Testis (tissue), 2 donors: ENCODE measurements around the gene FAM171A1.

Experiments used
- POLR2A ChIP-seq: fragments of 450-650 bp; IDR thresholded peaks from one replicate; pipeline ENCODE4 v1.6.1; 2017; ENCODE audit warnings: antibody characterized with exemption, mild to moderate bottlenecking, moderate library complexity
- TF ChIP-seq, protein P1 (sequence below), 3 experiments: fragments of 450-650 bp in 2 of 3; fragments of 200-600 bp in 1 of 3; sonication (generic) in 1 of 3; IDR thresholded peaks; one replicate each; pipeline ENCODE4 v1.5.1; 2016 to 2019; ENCODE audit warnings: antibody characterized with exemption in 3 of 3, mild to moderate bottlenecking in 2 of 3, moderate library complexity in 1 of 3

DNA sequence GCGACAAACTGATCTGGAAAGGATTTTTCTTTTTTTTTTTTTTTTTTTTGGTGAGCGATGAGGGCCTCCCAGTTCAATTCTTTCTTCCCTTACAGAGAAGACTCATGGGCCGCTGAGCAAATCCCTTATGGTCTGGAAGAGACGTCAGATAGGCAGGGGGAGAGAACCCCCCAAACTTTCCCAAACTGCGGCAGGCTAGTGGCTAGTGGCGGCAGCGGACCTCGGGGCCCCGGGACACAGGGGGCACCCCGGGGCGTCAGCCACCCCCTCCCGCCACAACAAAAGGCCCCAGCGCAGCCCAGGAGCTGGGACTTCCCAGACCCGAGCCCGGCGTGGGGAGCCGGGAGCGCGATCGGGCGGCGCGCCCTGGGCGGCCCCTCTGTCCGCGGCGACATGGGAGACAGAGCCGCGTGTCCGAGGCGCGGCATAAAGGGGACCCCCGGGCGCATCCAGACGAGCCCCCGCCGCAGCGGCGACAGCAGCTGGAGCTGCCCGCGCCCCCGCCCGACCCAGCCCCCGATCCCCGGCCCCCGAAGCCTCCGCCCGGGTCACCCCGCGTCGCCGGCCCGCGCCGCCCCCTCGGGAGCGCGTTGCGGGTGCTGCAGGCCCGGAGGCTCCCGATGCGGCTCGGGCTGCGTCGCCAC lies 755 bp downstream of the FAM171A1 start:
- no peak for TF ChIP-seq POLR2A
- TF ChIP-seq, protein P1, sequence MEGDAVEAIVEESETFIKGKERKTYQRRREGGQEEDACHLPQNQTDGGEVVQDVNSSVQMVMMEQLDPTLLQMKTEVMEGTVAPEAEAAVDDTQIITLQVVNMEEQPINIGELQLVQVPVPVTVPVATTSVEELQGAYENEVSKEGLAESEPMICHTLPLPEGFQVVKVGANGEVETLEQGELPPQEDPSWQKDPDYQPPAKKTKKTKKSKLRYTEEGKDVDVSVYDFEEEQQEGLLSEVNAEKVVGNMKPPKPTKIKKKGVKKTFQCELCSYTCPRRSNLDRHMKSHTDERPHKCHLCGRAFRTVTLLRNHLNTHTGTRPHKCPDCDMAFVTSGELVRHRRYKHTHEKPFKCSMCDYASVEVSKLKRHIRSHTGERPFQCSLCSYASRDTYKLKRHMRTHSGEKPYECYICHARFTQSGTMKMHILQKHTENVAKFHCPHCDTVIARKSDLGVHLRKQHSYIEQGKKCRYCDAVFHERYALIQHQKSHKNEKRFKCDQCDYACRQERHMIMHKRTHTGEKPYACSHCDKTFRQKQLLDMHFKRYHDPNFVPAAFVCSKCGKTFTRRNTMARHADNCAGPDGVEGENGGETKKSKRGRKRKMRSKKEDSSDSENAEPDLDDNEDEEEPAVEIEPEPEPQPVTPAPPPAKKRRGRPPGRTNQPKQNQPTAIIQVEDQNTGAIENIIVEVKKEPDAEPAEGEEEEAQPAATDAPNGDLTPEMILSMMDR (IDR thresholded peaks at IDR 0.05) = no peak
